Loucy (cell line): ENCODE results near the gene FNDC1.

ENCODE experiments used
- H2AFZ ChIP-seq: fragments of 200-600 bp; sonication (generic); 2 replicates; pipeline ENCODE4 v1.6.0; 2016; ENCODE audit warnings: antibody characterized with exemption, mild to moderate bottlenecking, low read length, moderate library complexity
- H3F3A ChIP-seq: fragments of 200-600 bp; 2 replicates; pipeline ENCODE4 v1.6.0; 2016; ENCODE audit warnings: antibody characterized with exemption, low read depth, mild to moderate bottlenecking
- H3K27me3 ChIP-seq: fragments of 200-600 bp; sonication (generic); 2 replicates; pipeline ENCODE4 v1.6.1; 2014; ENCODE audit warnings: low read length, mild to moderate bottlenecking; ENCODE audit not compliant: insufficient read depth, poor library complexity, severe bottlenecking
- H3K36me3 ChIP-seq: fragments of 200-600 bp; sonication (generic); 2 replicates; pipeline ENCODE4 v1.6.1; 2016; ENCODE audit warnings: low read length; ENCODE audit not compliant: insufficient read depth
- H3K4me1 ChIP-seq: fragments of 200-600 bp; sonication (generic); 2 replicates; pipeline ENCODE4 v1.5.1; 2014; ENCODE audit warnings: low read length, mild to moderate bottlenecking; ENCODE audit not compliant: insufficient read depth, poor library complexity, severe bottlenecking
- H3K4me2 ChIP-seq: fragments of 200-600 bp; sonication (generic); 2 replicates; pipeline ENCODE4 v1.6.0; 2014; ENCODE audit warnings: antibody characterized with exemption, low read length, low read depth, mild to moderate bottlenecking; ENCODE audit not compliant: poor library complexity, severe bottlenecking
- H3K4me3 ChIP-seq: fragments of 200-600 bp; sonication (generic); 2 replicates; pipeline ENCODE4 v1.5.1; 2014; ENCODE audit warnings: low read length, mild to moderate bottlenecking, mixed read lengths; ENCODE audit not compliant: poor library complexity, severe bottlenecking
- H3K79me2 ChIP-seq: fragments of 200-600 bp; sonication (generic); 2 replicates; pipeline ENCODE4 v1.6.1; 2014; ENCODE audit warnings: low read length; ENCODE audit not compliant: insufficient read depth
- H3K9ac ChIP-seq: fragments of 200-600 bp; sonication (generic); 2 replicates; pipeline ENCODE4 v1.6.0; 2014; ENCODE audit warnings: mild to moderate bottlenecking, low read depth, low read length, moderate library complexity; ENCODE audit not compliant: poor library complexity, severe bottlenecking
- H3K9me2 ChIP-seq: fragments of 200-600 bp; sonication (generic); replicated peaks from 2 replicates; pipeline ENCODE4 v1.6.1; 2016; ENCODE audit warnings: low read depth, low read length, mixed read lengths
- H3K9me3 ChIP-seq: fragments of 200-600 bp; sonication (generic); 2 replicates; pipeline ENCODE4 v1.6.1; 2014; ENCODE audit warnings: mild to moderate bottlenecking, antibody characterized with exemption, low read length, low read depth; ENCODE audit not compliant: insufficient read depth
- H4K20me1 ChIP-seq: fragments of 200-600 bp; sonication (generic); 2 replicates; pipeline ENCODE4 v1.6.0; 2014; ENCODE audit warnings: antibody characterized with exemption, low read length, mild to moderate bottlenecking; ENCODE audit not compliant: insufficient read depth, poor library complexity, severe bottlenecking
- EZH2phosphoT487 ChIP-seq: fragments of 200-600 bp; IDR thresholded peaks from 2 replicates; pipeline ENCODE4 v1.6.1; 2018; ENCODE audit warnings: antibody characterized with exemption, mild to moderate bottlenecking, moderate library complexity, borderline replicate concordance
- TF ChIP-seq, protein P1 (sequence below): fragments of 200-600 bp; sonication (generic); conservative IDR thresholded peaks from 2 replicates; pipeline ENCODE4 v1.5.1; 2014; ENCODE audit warnings: mild to moderate bottlenecking, antibody characterized with exemption, low read length

The FNDC1 gene

GRCh38 chr6:159163901-159164370 lies 5.3 kb upstream of the FNDC1 start:
- H3F3A ChIP-seq, result no peaks in the 10 kb centered on the region
- no peaks in the 10 kb centered on the region; the same call in 1 of the 2 replicates for H3K9me3 ChIP-seq
- H4K20me1 ChIP-seq, result no peaks in the 10 kb centered on the region
- H3K27me3 ChIP-seq, result no peaks in the 10 kb centered on the region
- H3K36me3 ChIP-seq, result no peaks in the 10 kb centered on the region
- H3K4me1 ChIP-seq, result no peaks in the 10 kb centered on the region
- no peak for TF ChIP-seq EZH2phosphoT487
- no peak overlapping the region for H2AFZ ChIP-seq
- no peak overlapping the region for H3K9ac ChIP-seq
- no peak overlapping the region for H3K4me2 ChIP-seq
- no peaks in the 10 kb centered on the region for H3K9me2 ChIP-seq
- no peak overlapping the region for H3K4me3 ChIP-seq
- H3K79me2 ChIP-seq, result no peaks in the 10 kb centered on the region

- TF ChIP-seq, protein P1, sequence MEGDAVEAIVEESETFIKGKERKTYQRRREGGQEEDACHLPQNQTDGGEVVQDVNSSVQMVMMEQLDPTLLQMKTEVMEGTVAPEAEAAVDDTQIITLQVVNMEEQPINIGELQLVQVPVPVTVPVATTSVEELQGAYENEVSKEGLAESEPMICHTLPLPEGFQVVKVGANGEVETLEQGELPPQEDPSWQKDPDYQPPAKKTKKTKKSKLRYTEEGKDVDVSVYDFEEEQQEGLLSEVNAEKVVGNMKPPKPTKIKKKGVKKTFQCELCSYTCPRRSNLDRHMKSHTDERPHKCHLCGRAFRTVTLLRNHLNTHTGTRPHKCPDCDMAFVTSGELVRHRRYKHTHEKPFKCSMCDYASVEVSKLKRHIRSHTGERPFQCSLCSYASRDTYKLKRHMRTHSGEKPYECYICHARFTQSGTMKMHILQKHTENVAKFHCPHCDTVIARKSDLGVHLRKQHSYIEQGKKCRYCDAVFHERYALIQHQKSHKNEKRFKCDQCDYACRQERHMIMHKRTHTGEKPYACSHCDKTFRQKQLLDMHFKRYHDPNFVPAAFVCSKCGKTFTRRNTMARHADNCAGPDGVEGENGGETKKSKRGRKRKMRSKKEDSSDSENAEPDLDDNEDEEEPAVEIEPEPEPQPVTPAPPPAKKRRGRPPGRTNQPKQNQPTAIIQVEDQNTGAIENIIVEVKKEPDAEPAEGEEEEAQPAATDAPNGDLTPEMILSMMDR, result no peak
- Histone ChIP-seq H2AFZ (no peak overlapping the region), H3K4me2 (no peak overlapping the region), H3K4me1 (no peaks in the 10 kb centered on the region), H3K79me2 (no peaks in the 10 kb centered on the region), H4K20me1 (no peaks in the 10 kb centered on the region), H3K9me3 (no peaks in the 10 kb centered on the region), H3K27me3 (no peaks in the 10 kb centered on the region), H3K9me2 (no peaks in the 10 kb centered on the region), H3K4me3 (no peak overlapping the region), H3K9ac (no peak overlapping the region), H3K36me3 (no peaks in the 10 kb centered on the region), H3F3A (no peaks in the 10 kb centered on the region)
These were observed 536 bp upstream of the FNDC1 start for GRCh38 chr6:159168536-159169192.

- Histone ChIP-seq H3K36me3 (no peaks in the 10 kb centered on the region), H3K9ac (no peak overlapping the region), H3K79me2 (no peaks in the 10 kb centered on the region), H3K4me2 (no peak overlapping the region), H2AFZ (no peak overlapping the region), H3F3A (no peaks in the 10 kb centered on the region), H3K9me3 (no peaks in the 10 kb centered on the region), H3K27me3 (no peaks in the 10 kb centered on the region), H3K4me3 (no peak overlapping the region), H3K4me1 (no peaks in the 10 kb centered on the region), H4K20me1 (no peaks in the 10 kb centered on the region), H3K9me2 (no peaks in the 10 kb centered on the region)
- TF ChIP-seq, protein P1, result no peak
- TF ChIP-seq EZH2phosphoT487, result no peak
These were observed 545 bp downstream of the FNDC1 start for GRCh38 chr6:159169557-159170332.
